Trophoblast cell (in vitro differentiated cells and primary cell): ENCODE results near the gene PSMD14.

ENCODE experiments used
- DNase-seq, 2 donors: peaks; one replicate each; pipeline ENCODE4 v3.0.0-alpha.2; 2016
- H2AFZ ChIP-seq: 2 replicates; pipeline ENCODE4 v1.6.1; 2013; ENCODE audit warnings: low read length, moderate library complexity, mild to moderate bottlenecking; ENCODE audit not compliant: insufficient read depth, poor library complexity
- H2AK5ac ChIP-seq: 2 replicates; pipeline ENCODE4 v1.6.1; 2013; ENCODE audit warnings: mild to moderate bottlenecking, low read length
- H2BK120ac ChIP-seq: 2 replicates; pipeline ENCODE4 v1.6.1; 2013; ENCODE audit warnings: low read length, mild to moderate bottlenecking, moderate library complexity; ENCODE audit not compliant: insufficient read depth, poor library complexity
- H2BK12ac ChIP-seq: 2 replicates; pipeline ENCODE4 v1.6.1; 2013; ENCODE audit warnings: mild to moderate bottlenecking, low read length, moderate library complexity
- H2BK5ac ChIP-seq: 2 replicates; pipeline ENCODE4 v1.6.1; 2013; ENCODE audit warnings: low read length, low read depth, moderate library complexity, mild to moderate bottlenecking; ENCODE audit not compliant: poor library complexity
- H3K14ac ChIP-seq: 2 replicates; pipeline ENCODE4 v1.6.1; 2013; ENCODE audit warnings: mild to moderate bottlenecking, low read length
- H3K18ac ChIP-seq: 2 replicates; pipeline ENCODE4 v1.6.1; 2013; ENCODE audit warnings: mild to moderate bottlenecking, low read length
- H3K23ac ChIP-seq: 2 replicates; pipeline ENCODE4 v1.6.1; 2013; ENCODE audit warnings: low read length
- H3K27ac ChIP-seq: 2 replicates; pipeline ENCODE4 v1.5.1; 2013; ENCODE audit warnings: low read depth, mild to moderate bottlenecking, inconsistent platforms, low read length, moderate library complexity
- H3K27me3 ChIP-seq: 2 replicates; pipeline ENCODE4 v1.6.1; 2013; ENCODE audit warnings: inconsistent platforms, mild to moderate bottlenecking, low read length, moderate library complexity; ENCODE audit not compliant: insufficient read depth
- H3K36me3 ChIP-seq, 2 experiments: 1 replicate in 1 of 2; 2 replicates in 1 of 2; pipeline ENCODE4 v1.6.1; 2013; ENCODE audit warnings: low read length in 2 of 2, mild to moderate bottlenecking in 2 of 2, moderate library complexity in 1 of 2; ENCODE audit not compliant: insufficient read depth in 2 of 2, control insufficient read depth in 1 of 2
- H3K4ac ChIP-seq: 2 replicates; pipeline ENCODE4 v1.6.1; 2013; ENCODE audit warnings: low read depth, mild to moderate bottlenecking, low read length, moderate library complexity
- H3K4me1 ChIP-seq, 2 experiments: 1 replicate in 1 of 2; 2 replicates in 1 of 2; pipeline ENCODE4 v1.6.1; 2013; ENCODE audit warnings: low read length in 2 of 2, mild to moderate bottlenecking in 2 of 2, moderate library complexity in 1 of 2; ENCODE audit not compliant: insufficient read depth in 2 of 2, control insufficient read depth in 1 of 2
- H3K4me2 ChIP-seq: 2 replicates; pipeline ENCODE4 v1.6.1; 2013; ENCODE audit warnings: inconsistent platforms, mild to moderate bottlenecking, low read length, moderate library complexity
- H3K4me3 ChIP-seq: 2 replicates; pipeline ENCODE4 v1.5.1; 2013; ENCODE audit warnings: mild to moderate bottlenecking, low read depth, low read length, inconsistent platforms
- H3K79me1 ChIP-seq: one replicate; pipeline ENCODE4 v1.6.1; 2013; ENCODE audit warnings: low read length
- H3K79me2 ChIP-seq: 2 replicates; pipeline ENCODE4 v1.6.1; 2013; ENCODE audit warnings: low read length, mild to moderate bottlenecking; ENCODE audit not compliant: control insufficient read depth, insufficient read depth, poor library complexity
- H3K9ac ChIP-seq: 2 replicates; pipeline ENCODE4 v1.6.1; 2013; ENCODE audit warnings: mild to moderate bottlenecking, low read length
- H3K9me3 ChIP-seq: 2 replicates; pipeline ENCODE4 v1.6.1; 2013; ENCODE audit warnings: low read depth, mild to moderate bottlenecking, control low read depth, inconsistent platforms, low read length; ENCODE audit not compliant: insufficient read depth
- H4K12ac ChIP-seq: 2 replicates; pipeline ENCODE4 v1.6.1; 2013; ENCODE audit warnings: low read depth, mild to moderate bottlenecking, low read length, moderate library complexity
- H4K8ac ChIP-seq: 2 replicates; pipeline ENCODE4 v1.6.1; 2013; ENCODE audit warnings: low read depth, mild to moderate bottlenecking, low read length, moderate library complexity
- H4K91ac ChIP-seq: one replicate; pipeline ENCODE4 v1.6.1; 2013; ENCODE audit warnings: low read depth, mild to moderate bottlenecking, low read length, moderate library complexity
- WGBS: extraction: QIAGEN DNeasy Blood & Tissue Kit; methylation state at CpG from one replicate; pipeline ENCODE4 v1.1.7; 2013; ENCODE audit warnings: missing lambda C conversion rate; ENCODE audit not compliant: insufficient read length, insufficient coverage; ENCODE audit errors: extremely low coverage; 5-methylcytosine and 5-hydroxymethylcytosine counted together

Gene PSMD14

DNA sequence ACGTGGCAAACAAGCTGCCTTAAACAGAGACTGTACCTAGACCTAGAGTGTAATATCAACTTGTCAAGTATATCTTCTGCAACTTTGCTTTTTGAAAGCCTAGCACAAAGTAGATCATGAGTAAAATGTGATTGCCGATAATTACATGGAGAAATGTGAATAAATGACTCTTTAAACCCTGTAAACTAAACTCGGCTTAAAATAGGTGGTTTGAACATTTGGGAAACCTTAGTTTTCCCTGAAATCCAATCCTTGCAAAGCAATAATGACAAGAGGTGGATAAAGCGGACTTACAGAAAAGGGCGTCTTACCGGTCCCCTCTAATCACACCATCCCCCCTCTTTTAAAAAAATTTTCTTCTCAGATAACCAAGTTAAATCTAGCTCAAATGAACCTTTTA is 549 bp upstream of the PSMD14 start:
- no peak for DNase-seq
- Histone ChIP-seq H4K12ac (no peak overlapping the region), H3K4me1 (peaks cover 0 to 3% of the 10 kb centered on the region in 2 experiments), H3K27ac (peak overlapping the region; percentile 99), H3K4ac (no peak overlapping the region), H3K9me3 (no peaks in the 10 kb centered on the region), H2BK120ac (no peak overlapping the region), H3K18ac (no peak overlapping the region), H3K4me3 (no peak overlapping the region), H2BK5ac (no peak overlapping the region), H3K27me3 (no peaks in the 10 kb centered on the region), H3K14ac (no peak overlapping the region), H3K9ac (no peak overlapping the region), H2AK5ac (no peak overlapping the region), H3K4me2 (peak overlapping the region; percentile 81), H3K79me2 (peaks cover 16% of the 10 kb centered on the region), H4K8ac (no peak overlapping the region), H2AFZ (peak overlapping the region; percentile 100), H3K23ac (no peak overlapping the region), H4K91ac (peak overlapping the region; percentile 89), H2BK12ac (no peak overlapping the region), H3K36me3 (no peaks in the 10 kb centered on the region), H3K79me1 (peaks cover 7% of the 10 kb centered on the region)
- no CpG with 5 or more reads among the region's 6 CpGs for WGBS

DNA sequence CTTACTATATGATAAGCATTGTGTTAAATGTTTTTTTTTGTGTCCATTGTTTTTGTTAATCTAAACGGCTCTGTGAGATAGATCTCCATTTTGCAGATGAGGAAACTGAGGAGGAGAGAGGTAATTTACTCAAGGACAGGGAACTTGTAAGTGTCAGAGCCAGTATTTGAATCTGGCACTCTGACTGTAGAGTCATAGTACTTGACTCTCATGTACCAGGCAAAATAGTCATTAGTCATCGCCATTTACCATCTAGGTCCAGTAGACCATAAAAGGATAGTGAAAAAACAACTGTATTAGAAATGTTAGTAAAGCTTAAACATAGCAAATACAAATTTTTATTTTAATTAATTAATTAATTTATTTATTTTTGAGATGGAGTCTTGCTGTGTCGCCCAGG is 4.8 kb downstream of the PSMD14 start:
- WGBS: no CpG with 5 or more reads among the region's 3 CpGs
- no peak overlapping the region for H3K9ac ChIP-seq
- H3K18ac ChIP-seq: no peak overlapping the region
- H3K79me1 ChIP-seq: peaks cover 6% of the 10 kb centered on the region
- no peak overlapping the region for H3K27ac ChIP-seq
- no peak overlapping the region for H2BK12ac ChIP-seq
- peak in 1 of 2 donors; percentile 57 for DNase-seq
- no peak overlapping the region for H2BK120ac ChIP-seq
- no peaks in the 10 kb centered on the region for H3K36me3 ChIP-seq
- H2AFZ ChIP-seq: no peak overlapping the region
- peak overlapping the region; percentile 87 for H3K4ac ChIP-seq
- H3K9me3 ChIP-seq: no peaks in the 10 kb centered on the region
- H4K12ac ChIP-seq: no peak overlapping the region
- H2AK5ac ChIP-seq: no peak overlapping the region
- no peak overlapping the region for H2BK5ac ChIP-seq
- no peak overlapping the region for H3K4me2 ChIP-seq
- no peak overlapping the region for H3K4me3 ChIP-seq
- no peak overlapping the region for H4K91ac ChIP-seq
- no peak overlapping the region for H3K23ac ChIP-seq
- H3K79me2 ChIP-seq: peaks cover 16% of the 10 kb centered on the region
- no peak overlapping the region for H4K8ac ChIP-seq
- H3K4me1 ChIP-seq: peaks cover 0 to 3% of the 10 kb centered on the region in 2 experiments
- no peak overlapping the region for H3K14ac ChIP-seq
- H3K27me3 ChIP-seq: no peaks in the 10 kb centered on the region

DNA sequence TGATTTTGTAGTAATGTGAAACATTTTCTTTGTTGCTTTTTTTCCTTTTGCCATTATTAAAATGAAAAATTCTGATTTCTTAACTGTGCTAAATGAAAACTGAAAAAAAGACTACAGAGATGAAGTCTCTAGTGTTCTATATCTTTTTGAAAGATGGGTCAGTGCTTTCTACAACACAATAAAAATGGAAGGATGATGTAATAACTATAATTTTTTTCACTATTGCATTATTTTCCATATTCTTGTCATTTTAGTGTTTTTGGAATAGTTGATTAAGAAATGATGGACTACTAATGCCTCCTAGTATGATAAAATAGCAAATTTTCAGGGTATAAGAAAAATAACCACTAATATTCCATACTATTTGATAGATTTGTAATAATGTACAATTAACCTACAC is 7.2 kb downstream of the PSMD14 start:
- Histone ChIP-seq H4K12ac (no peak overlapping the region), H3K79me1 (no peaks in the 10 kb centered on the region), H2AK5ac (no peak overlapping the region), H3K36me3 (no peaks in the 10 kb centered on the region), H2AFZ (no peak overlapping the region), H3K14ac (no peak overlapping the region), H3K27ac (no peak overlapping the region), H3K23ac (no peak overlapping the region), H3K18ac (no peak overlapping the region), H3K27me3 (no peaks in the 10 kb centered on the region), H3K4me2 (no peak overlapping the region), H2BK120ac (no peak overlapping the region), H3K4ac (no peak overlapping the region), H2BK12ac (no peak overlapping the region), H3K9ac (no peak overlapping the region), H4K8ac (no peak overlapping the region), H2BK5ac (no peak overlapping the region), H3K9me3 (no peaks in the 10 kb centered on the region), H4K91ac (no peak overlapping the region), H3K79me2 (peaks cover 9% of the 10 kb centered on the region), H3K4me1 (no peaks in the 10 kb centered on the region), H3K4me3 (no peak overlapping the region)
- no peak for DNase-seq

DNA sequence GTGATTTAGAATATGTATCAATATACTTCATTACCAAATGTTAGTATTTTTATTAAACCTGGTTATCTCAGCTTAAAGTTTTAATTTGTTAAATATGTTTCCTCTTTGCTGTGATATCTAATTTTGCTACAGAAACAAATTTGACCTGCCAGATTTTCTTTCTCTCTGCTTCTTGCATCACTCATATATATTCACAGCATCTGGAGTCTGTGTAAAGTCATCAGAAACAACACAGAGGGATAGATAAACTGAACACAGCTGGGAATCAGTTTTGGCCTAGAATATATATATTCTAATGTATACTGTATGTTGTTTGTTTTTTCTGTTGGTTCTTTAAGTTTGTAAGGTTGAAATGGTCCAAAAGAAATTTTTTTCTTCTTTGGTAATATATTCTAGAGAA is 8.5 kb downstream of the PSMD14 start:
- Histone ChIP-seq H3K36me3 (peaks cover 2 to 3% of the 10 kb centered on the region in 2 experiments), H4K8ac (no peak overlapping the region), H3K27ac (no peak overlapping the region), H2AFZ (no peak overlapping the region), H3K9me3 (no peaks in the 10 kb centered on the region), H3K18ac (no peak overlapping the region), H3K79me1 (no peaks in the 10 kb centered on the region), H3K27me3 (no peaks in the 10 kb centered on the region), H3K79me2 (peaks cover 2% of the 10 kb centered on the region), H3K4ac (no peak overlapping the region), H4K12ac (no peak overlapping the region), H3K14ac (no peak overlapping the region), H3K4me1 (no peaks in the 10 kb centered on the region), H2BK120ac (no peak overlapping the region), H4K91ac (no peak overlapping the region), H2BK5ac (no peak overlapping the region), H3K4me3 (no peak overlapping the region), H2AK5ac (no peak overlapping the region), H3K4me2 (no peak overlapping the region), H2BK12ac (no peak overlapping the region), H3K9ac (no peak overlapping the region), H3K23ac (no peak overlapping the region)
- no peak for DNase-seq
